ENCODE measurements around the gene NPFFR1.

- no peak for TF ChIP-seq EZH2 (IDR thresholded peaks at IDR 0.05; ENCODE audit: borderline replicate concordance, low read depth, low read length, poor library complexity, severe bottlenecking)
- TF ChIP-seq, protein P1, sequence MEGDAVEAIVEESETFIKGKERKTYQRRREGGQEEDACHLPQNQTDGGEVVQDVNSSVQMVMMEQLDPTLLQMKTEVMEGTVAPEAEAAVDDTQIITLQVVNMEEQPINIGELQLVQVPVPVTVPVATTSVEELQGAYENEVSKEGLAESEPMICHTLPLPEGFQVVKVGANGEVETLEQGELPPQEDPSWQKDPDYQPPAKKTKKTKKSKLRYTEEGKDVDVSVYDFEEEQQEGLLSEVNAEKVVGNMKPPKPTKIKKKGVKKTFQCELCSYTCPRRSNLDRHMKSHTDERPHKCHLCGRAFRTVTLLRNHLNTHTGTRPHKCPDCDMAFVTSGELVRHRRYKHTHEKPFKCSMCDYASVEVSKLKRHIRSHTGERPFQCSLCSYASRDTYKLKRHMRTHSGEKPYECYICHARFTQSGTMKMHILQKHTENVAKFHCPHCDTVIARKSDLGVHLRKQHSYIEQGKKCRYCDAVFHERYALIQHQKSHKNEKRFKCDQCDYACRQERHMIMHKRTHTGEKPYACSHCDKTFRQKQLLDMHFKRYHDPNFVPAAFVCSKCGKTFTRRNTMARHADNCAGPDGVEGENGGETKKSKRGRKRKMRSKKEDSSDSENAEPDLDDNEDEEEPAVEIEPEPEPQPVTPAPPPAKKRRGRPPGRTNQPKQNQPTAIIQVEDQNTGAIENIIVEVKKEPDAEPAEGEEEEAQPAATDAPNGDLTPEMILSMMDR (conservative IDR thresholded peaks at IDR 0.05; ENCODE audit: low read depth, low read length) = no peak
Measured at GRCh38 chr10:70233109-70233938, 50.5 kb downstream of the NPFFR1 start, which contains the start of gene PPA1.
